ENCODE results near the gene PALB2. TPM values are rescaled to one million over a fixed set of nuclear protein-coding genes. Genes with fewer than 3 reads are reported as not detected.

Gene PALB2
- total and polyA plus RNA-seq, 10 of the 15 experiments (the other 5 are each of a cell fraction or from before 2014, with no cell fraction given) = 9.2 to 24.6 (median 17.6) TPM

GRCh38 chr16:23556881-23557778 is 84.0 kb downstream of the PALB2 start, which contains the start of the genes EARS2 and UBFD1 (continued):
- TF ChIP-seq TCF3 (IDR thresholded peaks at IDR 0.05; ENCODE audit: borderline replicate concordance, insufficient read depth, low read depth, low read length) (0 out of 2 replicates have a peak, but pooled peaks have one; percentile 13), HDAC6 (IDR thresholded peaks at IDR 0.05; ENCODE audit: unreplicated experiment) (no peak), REST (IDR thresholded peaks at IDR 0.05; ENCODE audit: low read depth, low read length) (no peak), PAX5 (IDR thresholded peaks at IDR 0.05; ENCODE audit: borderline replicate concordance, low read depth, low read length) (peak; percentile 23; the same call in 1 of the 2 replicates), SMAD1 (IDR thresholded peaks at IDR 0.05; ENCODE audit: low read depth, partially characterized antibody) (no peak), BCLAF1 (IDR thresholded peaks at IDR 0.05) (no peak), ZSCAN29 (IDR thresholded peaks at IDR 0.05) (no peak), RFX5 (IDR thresholded peaks at IDR 0.05; ENCODE audit: low read depth, low read length) (0 out of 2 replicates have a peak, but pooled peaks have one; percentile 11), HCFC1 (IDR thresholded peaks at IDR 0.05; ENCODE audit: low read length) (no peak; the same call in none of the 2 replicates), ETV6 (conservative IDR thresholded peaks at IDR 0.05 in 1 of 2, IDR thresholded peaks at IDR 0.05 in 1 of 2; ENCODE audit: borderline replicate concordance in 1 of 2, low read depth in 1 of 2) (peak in 1 of 2 experiments; percentile 8; a peak in 1 of 4 replicates), CBX5 (IDR thresholded peaks at IDR 0.05; ENCODE audit: low read depth) (peak; percentile 69; the same call in 1 of the 2 replicates), PRDM15 (CRISPR knock-in tag; IDR thresholded peaks at IDR 0.05) (no peak), WRNIP1 (IDR thresholded peaks at IDR 0.05; ENCODE audit: borderline replicate concordance, low read depth, low read length) (no peak), SMARCA5 (IDR thresholded peaks at IDR 0.05) (peak; percentile 97)
